ENCODE results near the gene PCCA. TPM values are rescaled to one million over a fixed set of nuclear protein-coding genes. Genes with fewer than 3 reads are reported as not detected.

The PCCA gene
- total RNA-seq, 3 donors from 2014 or later: 46.6 to 69.8 (median 64.7) TPM

DNA sequence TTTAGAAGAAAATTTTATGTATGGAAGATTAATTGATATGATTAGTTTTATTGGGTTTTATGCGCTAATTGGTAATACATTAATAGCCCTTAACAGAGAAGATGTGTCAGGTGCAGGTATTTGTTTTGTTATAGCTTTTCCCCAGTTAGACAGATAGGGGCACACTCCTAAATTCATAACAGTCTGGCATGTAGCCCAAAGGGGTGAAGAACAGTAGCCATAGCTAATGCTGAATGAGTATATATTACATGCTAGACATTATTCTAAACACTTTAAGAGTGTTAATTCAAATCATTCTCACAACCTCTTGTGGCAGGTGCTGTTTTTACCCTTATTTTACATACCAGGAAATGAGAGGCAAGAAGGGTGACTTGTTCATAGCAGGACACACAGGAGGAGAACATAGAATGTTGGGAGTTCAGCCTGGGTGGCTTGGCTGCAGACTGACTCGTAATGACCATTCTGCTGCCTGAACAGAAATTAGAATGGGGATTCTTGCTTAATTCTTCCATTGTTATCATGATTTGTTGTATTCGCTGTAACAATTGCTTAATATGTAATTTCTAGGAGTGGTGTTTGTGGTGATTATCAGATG is 20.1 kb downstream of the PCCA start:
- H3K27me3 ChIP-seq: no peaks in the 10 kb centered on the region
- no peak for DNase-seq (ENCODE audit: low spot score in 2 of 2)
- H3K4me1 ChIP-seq: no peaks in the 10 kb centered on the region
- no peaks in the 10 kb centered on the region for H3K9me3 ChIP-seq
- TF ChIP-seq POLR2AphosphoS5 (IDR thresholded peaks at IDR 0.05) (no peak), POLR2A (IDR thresholded peaks at IDR 0.05) (no peak)
- TF ChIP-seq, protein P1, sequence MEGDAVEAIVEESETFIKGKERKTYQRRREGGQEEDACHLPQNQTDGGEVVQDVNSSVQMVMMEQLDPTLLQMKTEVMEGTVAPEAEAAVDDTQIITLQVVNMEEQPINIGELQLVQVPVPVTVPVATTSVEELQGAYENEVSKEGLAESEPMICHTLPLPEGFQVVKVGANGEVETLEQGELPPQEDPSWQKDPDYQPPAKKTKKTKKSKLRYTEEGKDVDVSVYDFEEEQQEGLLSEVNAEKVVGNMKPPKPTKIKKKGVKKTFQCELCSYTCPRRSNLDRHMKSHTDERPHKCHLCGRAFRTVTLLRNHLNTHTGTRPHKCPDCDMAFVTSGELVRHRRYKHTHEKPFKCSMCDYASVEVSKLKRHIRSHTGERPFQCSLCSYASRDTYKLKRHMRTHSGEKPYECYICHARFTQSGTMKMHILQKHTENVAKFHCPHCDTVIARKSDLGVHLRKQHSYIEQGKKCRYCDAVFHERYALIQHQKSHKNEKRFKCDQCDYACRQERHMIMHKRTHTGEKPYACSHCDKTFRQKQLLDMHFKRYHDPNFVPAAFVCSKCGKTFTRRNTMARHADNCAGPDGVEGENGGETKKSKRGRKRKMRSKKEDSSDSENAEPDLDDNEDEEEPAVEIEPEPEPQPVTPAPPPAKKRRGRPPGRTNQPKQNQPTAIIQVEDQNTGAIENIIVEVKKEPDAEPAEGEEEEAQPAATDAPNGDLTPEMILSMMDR (IDR thresholded peaks at IDR 0.05): no peak
- intact Hi-C loops (cut with DNase I; ENCODE audit: low total_unique reads): no loop called here
- H3K36me3 ChIP-seq: peaks cover 4% of the 10 kb centered on the region
- no peak overlapping the region for H3K4me3 ChIP-seq
- H3K27ac ChIP-seq: no peak overlapping the region

DNA sequence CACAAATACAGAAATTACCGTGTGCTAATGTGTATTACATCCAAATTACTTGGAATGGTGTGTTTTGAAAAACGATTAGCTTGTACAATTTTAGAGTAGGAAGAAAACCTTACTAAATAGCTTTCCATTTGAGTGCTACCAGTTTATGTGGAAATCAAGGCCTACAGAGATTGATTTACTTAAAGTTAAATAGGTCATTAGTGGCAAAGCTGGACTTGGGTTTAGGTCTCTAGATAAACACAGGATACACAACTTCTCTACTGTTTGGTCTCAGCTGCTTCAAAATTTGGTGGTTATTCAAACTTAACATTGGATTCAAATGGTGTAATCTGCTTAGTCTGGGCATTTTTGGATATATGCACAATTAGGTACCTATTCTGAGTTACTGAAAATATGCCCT is 21.4 kb downstream of the PCCA start:
- Histone ChIP-seq H3K36me3 (peaks cover 4% of the 10 kb centered on the region), H3K9me3 (no peaks in the 10 kb centered on the region), H3K4me3 (no peak overlapping the region), H3K27me3 (no peaks in the 10 kb centered on the region), H3K4me1 (no peaks in the 10 kb centered on the region), H3K27ac (no peak overlapping the region)
- TF ChIP-seq, protein P1 (IDR thresholded peaks at IDR 0.05): no peak
- TF ChIP-seq POLR2AphosphoS5 (IDR thresholded peaks at IDR 0.05) (no peak), POLR2A (IDR thresholded peaks at IDR 0.05) (no peak)
- intact Hi-C loops (cut with DNase I; ENCODE audit: low total_unique reads): no loop called here
- DNase-seq (ENCODE audit: low spot score in 2 of 2): no peak

DNA sequence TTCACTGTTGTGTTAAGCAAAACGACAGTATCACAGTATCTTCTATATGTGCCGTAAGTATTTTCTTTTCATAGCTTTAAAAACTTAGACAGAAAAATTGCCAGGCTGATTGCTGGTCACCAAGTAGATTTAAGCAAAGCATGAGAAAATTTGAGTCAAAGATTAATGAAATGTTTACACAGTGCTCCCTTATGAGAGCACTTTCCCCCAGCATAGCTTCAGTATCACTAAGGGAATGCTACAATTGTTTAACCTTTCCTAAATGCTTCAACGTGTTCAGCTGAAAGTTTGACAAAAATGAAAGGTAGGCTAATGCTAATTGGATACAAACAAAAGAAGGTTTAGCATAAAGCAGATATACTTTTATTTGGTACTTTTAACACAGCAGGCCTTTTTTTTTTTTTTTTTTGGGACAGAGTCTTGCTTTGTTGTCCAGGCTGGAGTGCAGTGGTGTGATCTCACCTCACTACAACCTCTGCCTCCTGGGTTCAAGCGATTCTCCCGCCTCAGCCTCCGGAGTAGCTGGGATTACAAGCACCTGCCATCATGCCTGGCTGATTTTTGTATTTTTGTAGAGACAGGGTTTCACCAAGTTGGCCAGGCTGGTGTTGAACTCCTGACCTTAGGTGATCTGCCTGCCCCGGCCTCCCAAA is 23.4 kb downstream of the PCCA start:
- DNase-seq (ENCODE audit: low spot score in 2 of 2): no peak
- Histone ChIP-seq H3K36me3 (peaks cover 4% of the 10 kb centered on the region), H3K27me3 (no peaks in the 10 kb centered on the region), H3K9me3 (no peaks in the 10 kb centered on the region), H3K4me3 (no peak overlapping the region), H3K27ac (no peak overlapping the region), H3K4me1 (no peaks in the 10 kb centered on the region)
- TF ChIP-seq, protein P1 (IDR thresholded peaks at IDR 0.05): no peak
- no peak for TF ChIP-seq POLR2A (IDR thresholded peaks at IDR 0.05)
- no peak for TF ChIP-seq POLR2AphosphoS5 (IDR thresholded peaks at IDR 0.05)
- intact Hi-C loops (cut with DNase I; ENCODE audit: low total_unique reads): no loop called here

DNA sequence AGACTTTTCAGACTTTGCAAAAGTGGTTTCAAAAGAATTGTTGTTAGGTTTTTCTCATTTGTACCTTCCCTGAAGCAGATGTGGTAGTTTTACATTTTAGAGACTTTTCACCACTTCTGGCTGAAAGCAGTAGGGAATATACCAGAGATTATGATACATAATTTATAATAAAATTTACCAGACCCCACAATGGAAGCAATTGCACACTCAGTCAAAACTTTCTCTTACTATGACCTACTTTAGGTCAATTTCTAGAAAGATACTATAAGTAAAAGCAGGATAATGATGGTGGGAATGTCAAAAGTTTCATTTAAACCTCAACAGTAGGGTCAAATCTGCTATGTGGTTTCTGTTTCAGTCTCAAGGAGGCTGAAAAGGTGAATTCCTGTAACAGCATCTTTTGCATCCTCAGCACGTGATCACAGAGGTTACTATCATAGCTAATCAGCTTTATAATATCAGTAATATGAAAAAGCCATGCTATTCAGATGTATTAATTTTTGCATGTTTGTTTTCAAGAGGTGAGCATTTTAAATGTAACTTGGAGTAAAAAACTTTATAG is 26.9 kb downstream of the PCCA start:
- intact Hi-C loops (cut with DNase I; ENCODE audit: low total_unique reads): no loop called here
- H3K36me3 ChIP-seq: peaks cover 4% of the 10 kb centered on the region
- H3K27me3 ChIP-seq: no peaks in the 10 kb centered on the region
- DNase-seq (ENCODE audit: low spot score in 2 of 2): no peak
- no peak overlapping the region for H3K4me3 ChIP-seq
- TF ChIP-seq POLR2A (IDR thresholded peaks at IDR 0.05): no peak
- TF ChIP-seq, protein P1 (IDR thresholded peaks at IDR 0.05): no peak
- TF ChIP-seq POLR2AphosphoS5 (IDR thresholded peaks at IDR 0.05): no peak
- no peaks in the 10 kb centered on the region for H3K4me1 ChIP-seq
- no peaks in the 10 kb centered on the region for H3K9me3 ChIP-seq
- H3K27ac ChIP-seq: no peak overlapping the region

DNA sequence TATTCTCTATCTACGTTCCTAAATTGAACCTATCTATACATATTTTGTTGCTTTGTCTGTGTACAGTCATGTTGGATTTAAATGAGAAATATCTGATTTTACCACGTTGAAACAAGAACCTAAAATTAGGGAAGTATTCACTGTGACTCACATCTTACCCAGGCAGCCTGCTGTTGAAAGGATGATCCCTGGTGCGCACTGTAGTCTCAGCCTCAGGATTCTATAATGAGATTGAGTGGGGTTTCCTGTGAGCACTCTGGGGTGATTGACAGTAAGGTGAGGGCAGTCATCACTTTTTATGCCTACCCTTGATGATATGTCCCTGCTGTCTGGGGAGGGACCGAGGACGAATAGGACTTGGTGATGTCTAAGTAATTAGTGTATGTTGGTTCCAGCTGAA is 35.4 kb downstream of the PCCA start:
- no peak for DNase-seq (ENCODE audit: low spot score in 2 of 2)
- Histone ChIP-seq H3K36me3 (no peaks in the 10 kb centered on the region), H3K4me3 (no peak overlapping the region), H3K27ac (no peak overlapping the region), H3K4me1 (no peaks in the 10 kb centered on the region), H3K9me3 (peaks cover 8% of the 10 kb centered on the region in 2 donors), H3K27me3 (no peaks in the 10 kb centered on the region)
- TF ChIP-seq POLR2AphosphoS5 (IDR thresholded peaks at IDR 0.05) (no peak), POLR2A (IDR thresholded peaks at IDR 0.05) (no peak)
- TF ChIP-seq, protein P1 (IDR thresholded peaks at IDR 0.05): no peak
- intact Hi-C loops (cut with DNase I; ENCODE audit: low total_unique reads): no loop called here

Data from breast epithelium (tissue), 4 donors.